DND-41 (cell line): ENCODE results near the gene MTF2.

ENCODE experiments used
- ATAC-seq: fragments of 200-7000 bp; cut with Tn5 transposase; 3 replicates; pipeline ENCODE4 v1.9.1; 2021; ENCODE audit warnings: low read depth; ENCODE audit not compliant: insufficient read depth
- DNase-seq: peaks from one replicate; pipeline ENCODE4 v3.0.0-alpha.2; 2020
- H2AFZ ChIP-seq: 2 replicates; pipeline ENCODE4 v1.6.0; 2012; ENCODE audit warnings: low read depth, low read length
- H3K27ac ChIP-seq: 2 replicates; pipeline ENCODE4 v1.5.1; 2012; ENCODE audit warnings: low read length, inconsistent platforms
- H3K27me3 ChIP-seq: fragments of 200-600 bp; sonication (generic); 2 replicates; pipeline ENCODE4 v1.6.0; 2012; ENCODE audit warnings: low read length, mild to moderate bottlenecking, inconsistent platforms; ENCODE audit not compliant: insufficient read depth, poor library complexity
- H3K36me3 ChIP-seq: 2 replicates; pipeline ENCODE4 v1.5.1; 2012; ENCODE audit warnings: low read length, inconsistent platforms; ENCODE audit not compliant: insufficient read depth
- H3K4me1 ChIP-seq: 2 replicates; pipeline ENCODE4 v1.5.1; 2012; ENCODE audit warnings: mild to moderate bottlenecking, low read length; ENCODE audit not compliant: insufficient read depth
- H3K4me2 ChIP-seq: 2 replicates; pipeline ENCODE4 v1.6.0; 2012; ENCODE audit warnings: mild to moderate bottlenecking, moderate library complexity, low read length, inconsistent platforms; ENCODE audit not compliant: insufficient read depth
- H3K4me3 ChIP-seq, 2 experiments: fragments of 200-600 bp in 1 of 2; shearing (Covaris generic) in 1 of 2; 2 replicates each; pipeline ENCODE4 v1.5.1; 2012 to 2016; ENCODE audit warnings: inconsistent platforms in 2 of 2, low read length in 2 of 2, mild to moderate bottlenecking in 2 of 2, low read depth in 1 of 2, moderate library complexity in 1 of 2
- H3K79me2 ChIP-seq: 2 replicates; pipeline ENCODE4 v1.6.0; 2012; ENCODE audit warnings: low read length, inconsistent platforms; ENCODE audit not compliant: insufficient read depth
- H3K9ac ChIP-seq: 2 replicates; pipeline ENCODE4 v1.6.0; 2012; ENCODE audit warnings: low read depth, mild to moderate bottlenecking, inconsistent platforms, low read length, moderate library complexity
- H3K9me3 ChIP-seq: 2 replicates; pipeline ENCODE4 v1.5.1; 2012; ENCODE audit warnings: low read length, moderate library complexity, mild to moderate bottlenecking, inconsistent platforms; ENCODE audit not compliant: insufficient read depth, severe bottlenecking
- H4K20me1 ChIP-seq: 2 replicates; pipeline ENCODE4 v1.6.0; 2012; ENCODE audit warnings: low read length; ENCODE audit not compliant: insufficient read depth
- EZH2 ChIP-seq: IDR thresholded peaks from 3 replicates; pipeline ENCODE4 v1.6.1; 2012; ENCODE audit warnings: borderline replicate concordance, low read depth, mild to moderate bottlenecking, moderate library complexity, low read length, inconsistent platforms; ENCODE audit not compliant: severe bottlenecking
- TF ChIP-seq, protein P1 (sequence below): IDR thresholded peaks from 2 replicates; pipeline ENCODE4 v1.5.1; 2012; ENCODE audit warnings: borderline replicate concordance, low read length, moderate library complexity, mild to moderate bottlenecking; ENCODE audit not compliant: poor library complexity, severe bottlenecking; ENCODE audit errors: extremely low read depth

The MTF2 gene

GRCh38 chr1:93120614-93121013 lies 41.5 kb downstream of the MTF2 start:
- H3K9ac ChIP-seq: no peak overlapping the region
- no peak overlapping the region for H3K4me2 ChIP-seq
- H3K27me3 ChIP-seq: no peaks in the 10 kb centered on the region
- H3K4me3 ChIP-seq: no peak overlapping the region
- no peak overlapping the region for H3K27ac ChIP-seq
- H2AFZ ChIP-seq: no peak overlapping the region
- no peaks in the 10 kb centered on the region for H3K9me3 ChIP-seq
- H3K36me3 ChIP-seq: peaks cover 98% of the 10 kb centered on the region
- ATAC-seq: no peak
- H3K79me2 ChIP-seq: peaks cover 96% of the 10 kb centered on the region
- H4K20me1 ChIP-seq: peaks cover 9% of the 10 kb centered on the region; the same call in 1 of the 2 replicates
- no peak for DNase-seq
- TF ChIP-seq, protein P1, sequence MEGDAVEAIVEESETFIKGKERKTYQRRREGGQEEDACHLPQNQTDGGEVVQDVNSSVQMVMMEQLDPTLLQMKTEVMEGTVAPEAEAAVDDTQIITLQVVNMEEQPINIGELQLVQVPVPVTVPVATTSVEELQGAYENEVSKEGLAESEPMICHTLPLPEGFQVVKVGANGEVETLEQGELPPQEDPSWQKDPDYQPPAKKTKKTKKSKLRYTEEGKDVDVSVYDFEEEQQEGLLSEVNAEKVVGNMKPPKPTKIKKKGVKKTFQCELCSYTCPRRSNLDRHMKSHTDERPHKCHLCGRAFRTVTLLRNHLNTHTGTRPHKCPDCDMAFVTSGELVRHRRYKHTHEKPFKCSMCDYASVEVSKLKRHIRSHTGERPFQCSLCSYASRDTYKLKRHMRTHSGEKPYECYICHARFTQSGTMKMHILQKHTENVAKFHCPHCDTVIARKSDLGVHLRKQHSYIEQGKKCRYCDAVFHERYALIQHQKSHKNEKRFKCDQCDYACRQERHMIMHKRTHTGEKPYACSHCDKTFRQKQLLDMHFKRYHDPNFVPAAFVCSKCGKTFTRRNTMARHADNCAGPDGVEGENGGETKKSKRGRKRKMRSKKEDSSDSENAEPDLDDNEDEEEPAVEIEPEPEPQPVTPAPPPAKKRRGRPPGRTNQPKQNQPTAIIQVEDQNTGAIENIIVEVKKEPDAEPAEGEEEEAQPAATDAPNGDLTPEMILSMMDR: no peak
- TF ChIP-seq EZH2: no peak
- H3K4me1 ChIP-seq: no peaks in the 10 kb centered on the region

DNA sequence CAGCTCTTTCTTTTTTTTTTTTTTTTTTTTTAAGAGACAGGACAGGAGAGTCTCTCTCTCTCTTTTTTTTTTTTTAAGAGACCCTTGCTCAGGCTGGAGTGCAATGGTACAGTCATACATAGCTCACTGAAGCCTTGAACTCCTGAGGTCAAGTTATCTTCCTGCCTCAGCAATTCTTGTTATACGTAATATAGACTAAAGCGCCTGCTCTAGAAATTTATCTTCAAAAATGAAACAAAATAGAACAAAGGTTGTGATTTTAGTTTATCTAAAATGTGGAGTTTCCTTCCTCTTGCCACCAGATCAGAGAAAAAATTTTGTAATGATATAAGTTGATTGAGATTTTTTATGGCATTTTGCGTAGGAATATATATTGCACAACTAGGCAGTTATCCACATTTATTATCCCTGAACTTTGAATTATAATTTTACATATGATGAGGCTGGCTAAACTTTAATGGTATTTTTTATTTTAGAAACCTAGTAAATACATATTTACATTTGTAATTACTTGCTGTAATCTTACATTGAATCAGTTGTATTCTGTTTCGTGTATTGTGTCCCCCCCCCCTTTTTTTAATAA lies 44.2 kb downstream of the MTF2 start:
- no peak overlapping the region for H3K4me2 ChIP-seq
- H3K27me3 ChIP-seq: no peaks in the 10 kb centered on the region
- no peak for ATAC-seq
- H3K9me3 ChIP-seq: no peaks in the 10 kb centered on the region
- no peak overlapping the region for H3K27ac ChIP-seq
- H3K4me3 ChIP-seq: no peak overlapping the region
- no peaks in the 10 kb centered on the region for H3K4me1 ChIP-seq
- no peak overlapping the region for H3K9ac ChIP-seq
- TF ChIP-seq, protein P1: no peak
- no peak for TF ChIP-seq EZH2
- H4K20me1 ChIP-seq: peaks cover 5% of the 10 kb centered on the region; the same call in 1 of the 2 replicates
- peaks cover 91% of the 10 kb centered on the region for H3K79me2 ChIP-seq
- DNase-seq: no peak
- no peak overlapping the region for H2AFZ ChIP-seq
- peaks cover 95% of the 10 kb centered on the region for H3K36me3 ChIP-seq

GRCh38 chr1:93124556-93125355 lies 45.7 kb downstream of the MTF2 start:
- Histone ChIP-seq H3K36me3 (peaks cover 95% of the 10 kb centered on the region), H3K27ac (no peak overlapping the region), H3K27me3 (no peaks in the 10 kb centered on the region), H3K4me2 (no peak overlapping the region), H3K4me1 (no peaks in the 10 kb centered on the region), H3K79me2 (peaks cover 89% of the 10 kb centered on the region), H3K9ac (no peak overlapping the region), H2AFZ (no peak overlapping the region), H4K20me1 (peaks cover 7% of the 10 kb centered on the region; the same call in 1 of the 2 replicates), H3K9me3 (no peaks in the 10 kb centered on the region), H3K4me3 (no peak overlapping the region)
- no peak for DNase-seq
- no peak for TF ChIP-seq EZH2
- TF ChIP-seq, protein P1: no peak
- no peak for ATAC-seq
